GM12873 (cell line): Measurements from ENCODE around the gene SLC25A21.

Source experiments
- TF ChIP-seq, protein P1 (sequence below): IDR thresholded peaks from 2 replicates; pipeline ENCODE4 v1.5.1; 2012; ENCODE audit warnings: low read depth, mild to moderate bottlenecking, moderate library complexity, low read length, control low read depth; ENCODE audit not compliant: insufficient read depth; ENCODE audit errors: missing control alignments

Gene SLC25A21

DNA sequence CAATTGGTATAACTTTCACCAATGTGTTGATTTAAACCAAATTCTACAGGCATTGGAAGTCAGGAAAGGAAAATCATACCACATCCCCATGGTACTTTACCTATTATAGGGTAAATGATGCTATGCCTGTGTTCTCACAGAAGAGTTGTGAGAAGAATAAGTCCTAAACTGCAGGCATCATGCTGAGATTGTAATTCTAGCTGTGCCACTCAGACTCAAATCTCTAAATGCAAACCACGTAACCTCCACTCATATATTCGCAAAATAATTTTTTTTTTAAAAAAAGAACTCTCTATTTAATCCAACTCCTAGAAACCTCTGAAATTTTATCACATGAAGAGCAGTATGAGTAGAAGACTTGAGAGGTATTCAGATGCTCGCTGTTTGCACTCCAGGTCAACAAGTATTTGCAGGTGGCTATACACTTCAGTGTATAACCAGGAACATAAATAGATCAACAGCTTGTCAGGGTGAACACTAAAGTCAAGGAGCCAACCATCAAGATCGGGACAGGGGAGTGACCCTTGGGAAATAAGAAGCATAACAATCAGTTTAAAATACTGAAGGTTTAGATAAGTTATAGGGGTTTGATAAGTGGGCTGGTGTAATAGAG, 110.1 kb downstream of the SLC25A21 start:
- TF ChIP-seq, protein P1, sequence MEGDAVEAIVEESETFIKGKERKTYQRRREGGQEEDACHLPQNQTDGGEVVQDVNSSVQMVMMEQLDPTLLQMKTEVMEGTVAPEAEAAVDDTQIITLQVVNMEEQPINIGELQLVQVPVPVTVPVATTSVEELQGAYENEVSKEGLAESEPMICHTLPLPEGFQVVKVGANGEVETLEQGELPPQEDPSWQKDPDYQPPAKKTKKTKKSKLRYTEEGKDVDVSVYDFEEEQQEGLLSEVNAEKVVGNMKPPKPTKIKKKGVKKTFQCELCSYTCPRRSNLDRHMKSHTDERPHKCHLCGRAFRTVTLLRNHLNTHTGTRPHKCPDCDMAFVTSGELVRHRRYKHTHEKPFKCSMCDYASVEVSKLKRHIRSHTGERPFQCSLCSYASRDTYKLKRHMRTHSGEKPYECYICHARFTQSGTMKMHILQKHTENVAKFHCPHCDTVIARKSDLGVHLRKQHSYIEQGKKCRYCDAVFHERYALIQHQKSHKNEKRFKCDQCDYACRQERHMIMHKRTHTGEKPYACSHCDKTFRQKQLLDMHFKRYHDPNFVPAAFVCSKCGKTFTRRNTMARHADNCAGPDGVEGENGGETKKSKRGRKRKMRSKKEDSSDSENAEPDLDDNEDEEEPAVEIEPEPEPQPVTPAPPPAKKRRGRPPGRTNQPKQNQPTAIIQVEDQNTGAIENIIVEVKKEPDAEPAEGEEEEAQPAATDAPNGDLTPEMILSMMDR = no peak

GRCh38 chr14:37061697-37062096, 110.7 kb downstream of the SLC25A21 start:
- TF ChIP-seq, protein P1 = no peak

GRCh38 chr14:37060496-37061260, 111.7 kb downstream of the SLC25A21 start:
- TF ChIP-seq, protein P1 = no peak

DNA sequence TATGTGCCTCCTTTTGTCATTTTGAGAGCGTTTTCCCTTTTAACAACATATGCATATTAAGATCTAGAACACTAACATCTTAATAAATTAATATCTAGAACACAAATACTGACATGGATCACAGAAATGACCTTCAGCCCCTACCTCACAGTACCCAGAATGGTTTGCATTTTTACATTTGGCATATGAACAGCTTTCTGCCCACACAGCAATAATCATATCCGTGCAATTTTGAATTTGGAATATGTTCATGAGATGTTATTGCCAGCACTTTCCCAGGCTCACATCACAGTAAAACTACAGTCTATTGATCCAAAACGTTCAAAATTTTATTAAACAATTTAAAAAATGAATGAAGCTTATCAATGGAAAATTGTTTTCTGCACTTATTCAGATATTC, 114.6 kb downstream of the SLC25A21 start:
- TF ChIP-seq, protein P1 = no peak

DNA sequence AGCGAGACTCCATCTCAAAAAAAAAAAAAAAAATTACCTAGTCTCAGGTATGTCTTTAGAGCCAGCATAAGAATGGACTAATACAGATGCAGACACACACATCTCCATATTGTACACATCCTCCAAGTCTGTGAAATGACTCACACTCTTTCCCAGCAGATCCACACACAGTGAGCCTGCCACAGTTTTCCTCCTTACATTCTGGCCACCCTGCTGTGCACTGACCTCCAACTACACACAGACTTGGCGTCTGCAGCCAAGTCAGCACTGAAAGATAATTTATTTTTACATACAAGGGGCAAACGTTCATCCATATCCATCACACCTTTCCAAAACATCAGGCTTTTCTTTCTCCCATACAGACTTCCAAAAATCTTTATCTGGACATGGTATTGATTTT, 115.9 kb downstream of the SLC25A21 start:
- TF ChIP-seq, protein P1 = no peak

DNA sequence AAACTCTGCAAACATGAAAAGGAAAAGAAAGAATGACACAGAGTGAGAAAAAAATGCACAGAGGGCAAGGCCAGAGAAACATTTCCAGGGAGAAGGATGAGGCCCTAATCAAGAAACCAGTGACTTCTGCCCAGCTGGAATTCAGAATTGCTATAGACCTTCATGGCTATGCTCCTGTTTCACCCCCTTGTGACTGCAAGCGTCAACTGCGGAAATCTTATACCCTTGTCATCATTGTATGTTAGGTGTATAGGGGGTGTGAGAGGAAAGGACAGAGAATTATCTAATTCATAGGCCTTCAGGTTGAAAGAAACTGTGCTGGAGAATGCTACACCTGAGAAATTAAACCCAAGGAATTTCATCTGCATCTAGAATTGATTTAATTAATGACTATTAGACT, 117.5 kb downstream of the SLC25A21 start:
- TF ChIP-seq, protein P1 = no peak

DNA sequence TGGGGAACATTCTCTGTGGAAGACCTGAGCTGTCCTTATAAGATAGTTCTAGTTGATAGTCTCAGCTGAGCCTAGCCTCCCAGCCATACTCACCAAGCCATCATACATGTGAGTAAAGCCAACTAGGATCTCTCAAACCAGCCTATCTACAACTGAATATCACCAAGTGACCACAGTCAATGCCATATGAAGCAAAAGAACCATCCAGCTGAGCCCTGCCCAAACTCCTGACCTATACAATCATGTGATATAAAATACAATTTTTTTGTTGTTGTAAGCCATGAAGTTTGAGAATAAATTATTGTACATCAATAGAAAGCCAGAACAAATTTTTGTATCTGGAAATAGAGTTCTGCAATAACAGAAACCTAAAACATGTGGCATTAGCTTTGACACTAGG, 118.3 kb downstream of the SLC25A21 start:
- TF ChIP-seq, protein P1 = no peak
